Measurements from ENCODE around the gene CD8A.
"Not testable (repeated sequence)": the region's sequence is repeated elsewhere in the genome, so short reads cannot be mapped to it uniquely, and the experiment has no call there.

CD8A gene

DNA sequence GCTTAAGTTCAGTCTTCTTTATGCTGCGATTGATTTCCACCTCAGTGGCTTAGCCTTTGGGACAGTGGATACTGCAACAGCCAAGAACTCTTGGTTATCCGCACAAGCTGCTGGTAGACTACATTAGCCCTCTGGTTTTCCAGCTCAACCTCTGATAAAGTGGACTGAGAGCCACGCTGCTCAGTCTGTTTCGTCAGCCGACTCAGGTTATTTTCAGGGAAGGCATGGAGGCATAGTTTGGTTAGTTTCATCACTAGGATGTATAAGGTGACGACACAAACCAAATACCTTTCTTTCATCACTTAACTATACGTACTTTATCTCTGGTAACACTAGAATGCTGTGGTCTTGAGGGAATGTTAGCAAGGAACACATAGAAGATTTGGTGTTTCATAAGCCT lies 14.2 kb downstream of the CD8A start:
- DNase-seq, result no peak

- no peak for DNase-seq
Observed at GRCh38 chr2:86775338-86775737, 15.4 kb downstream of the CD8A start.

GRCh38 chr2:86774862-86775261 lies 15.9 kb downstream of the CD8A start:
- no peak for DNase-seq

DNA sequence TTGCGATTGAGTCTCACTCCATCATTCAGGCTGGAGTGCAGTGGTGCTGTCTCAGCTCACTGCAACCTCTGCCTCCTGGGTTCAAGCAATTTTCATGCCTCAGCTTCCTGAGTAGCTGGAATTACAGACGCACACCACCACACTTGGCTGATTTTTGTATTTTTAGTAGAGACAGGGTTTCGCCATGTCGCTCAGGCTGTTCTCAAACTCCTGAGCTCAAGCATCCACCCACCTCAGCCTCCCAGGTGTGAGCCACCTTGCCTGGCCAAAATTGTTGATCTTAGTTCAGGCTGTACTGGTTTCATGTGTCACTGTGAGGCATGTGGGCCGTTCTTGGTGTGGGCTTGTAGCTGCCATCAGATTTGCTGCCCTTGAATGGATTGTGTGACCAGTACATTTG lies 18.1 kb downstream of the CD8A start:
- DNase-seq, result no peak

DNA sequence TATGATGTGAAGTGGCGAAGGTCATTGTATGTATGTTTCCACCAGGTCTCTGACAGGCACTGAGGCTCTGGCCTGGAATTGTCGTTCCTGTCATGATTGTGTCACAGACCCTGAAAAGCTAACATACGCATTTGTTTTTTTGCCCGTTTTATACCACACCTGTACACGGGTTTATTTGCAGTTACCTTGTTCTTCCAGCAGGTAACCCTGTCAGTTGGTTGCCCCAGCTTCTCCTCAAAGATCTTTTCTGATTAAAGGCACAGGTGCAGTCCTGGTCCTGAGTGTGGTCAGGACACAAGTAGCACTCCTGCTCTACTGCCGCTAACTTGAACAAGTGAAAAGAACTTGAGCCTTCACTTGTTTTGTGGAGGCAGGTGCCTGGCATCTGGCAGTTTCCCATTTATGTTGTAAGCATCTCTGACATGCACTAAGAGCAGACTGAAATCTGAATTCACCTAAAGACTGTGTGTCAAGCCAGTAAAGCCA lies 19.9 kb downstream of the CD8A start:
- no peak for DNase-seq

- DNase-seq, result no peak
Observed at GRCh38 chr2:86769838-86770237, 20.9 kb downstream of the CD8A start.

DNA sequence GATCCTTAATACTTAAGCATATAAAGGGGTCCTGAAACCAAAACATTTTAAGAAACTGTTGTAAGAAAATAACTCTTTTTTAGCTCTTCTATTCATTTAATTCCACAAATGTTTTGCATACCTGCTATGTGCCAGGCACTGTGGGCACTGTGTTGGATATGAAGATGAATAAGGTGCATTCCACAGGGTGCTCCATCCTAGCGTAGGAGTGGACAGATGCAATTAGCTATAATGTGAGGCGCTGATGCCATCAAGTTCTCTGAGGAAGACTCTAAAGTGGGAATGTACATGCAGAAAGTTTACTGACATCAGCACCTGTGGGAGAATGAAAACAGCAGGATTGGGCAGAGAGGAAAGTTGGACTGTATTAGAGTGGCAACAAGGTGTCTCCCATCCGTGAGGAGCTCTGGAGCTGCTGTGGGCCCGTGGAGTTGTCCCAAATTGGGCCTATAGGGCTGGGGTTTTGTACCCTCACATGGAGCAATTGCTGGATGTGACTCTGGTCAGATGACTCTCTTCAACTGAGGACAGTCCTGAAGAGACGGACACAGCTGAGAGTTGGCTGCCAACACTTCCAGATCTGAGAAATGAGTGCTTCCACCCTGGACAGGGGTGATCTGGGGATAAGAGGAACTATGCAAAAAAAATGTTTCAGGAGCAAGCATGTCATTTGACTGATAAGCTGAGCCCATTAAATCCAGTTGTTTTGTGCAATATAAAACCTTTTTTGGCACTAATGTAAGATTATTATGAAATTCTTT lies 22.3 kb downstream of the CD8A start:
- no peak for DNase-seq

- no peak for DNase-seq
Observed at GRCh38 chr2:86765310-86765695, 25.4 kb downstream of the CD8A start.

DNA sequence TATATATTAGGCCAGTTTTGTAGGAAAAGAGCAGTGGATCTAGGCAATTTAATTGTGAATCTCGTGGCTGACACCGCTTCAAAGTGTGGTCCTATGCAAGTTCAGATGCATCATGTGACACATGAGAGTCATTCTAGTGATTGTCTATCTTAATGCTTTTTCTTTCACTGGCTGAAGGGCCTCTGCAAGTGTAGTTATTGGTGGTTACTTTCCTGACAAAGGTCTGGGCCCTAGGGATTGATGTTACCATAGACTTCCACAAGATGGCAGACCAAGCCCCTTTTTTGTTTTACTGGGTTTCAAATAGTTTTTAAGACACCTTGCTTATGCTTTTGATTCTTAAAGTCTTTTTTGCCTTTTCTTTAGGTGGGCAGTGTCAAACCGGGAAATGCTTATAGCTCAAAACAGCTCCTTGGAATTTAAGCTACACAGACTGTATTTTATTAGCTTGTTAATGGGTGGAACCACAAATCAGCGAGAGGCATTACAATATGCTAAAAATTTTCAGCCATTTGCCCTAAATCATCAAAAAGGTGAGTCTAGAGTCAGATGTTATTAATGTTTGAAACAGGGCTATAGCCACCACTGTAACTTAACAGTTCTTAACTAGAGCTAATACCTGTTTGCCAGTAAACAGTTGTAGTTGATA lies 25.9 kb downstream of the CD8A start:
- peak; percentile 76 for DNase-seq

- DNase-seq, result no peak
Observed at GRCh38 chr2:86760371-86760770, 30.3 kb downstream of the CD8A start.

DNA sequence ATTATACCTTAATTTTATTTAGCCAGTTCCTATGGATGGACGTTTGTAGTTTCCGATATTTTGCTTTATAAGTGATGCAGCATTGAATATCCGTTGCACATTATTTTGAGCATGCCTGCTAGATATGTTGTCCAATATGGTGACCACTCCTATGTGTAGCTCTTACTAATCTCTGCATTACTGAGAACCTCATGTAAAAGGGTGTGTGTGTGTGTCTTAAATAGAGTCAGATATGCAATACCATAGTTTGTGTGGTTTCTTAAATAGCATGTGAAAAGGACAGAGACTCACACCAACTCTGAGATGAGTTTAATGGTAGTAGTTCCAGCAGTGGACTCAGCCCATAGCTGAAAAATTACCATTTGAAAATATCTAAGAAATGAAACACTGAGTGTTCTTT lies 32.3 kb downstream of the CD8A start:
- DNase-seq, result no peak

DNA sequence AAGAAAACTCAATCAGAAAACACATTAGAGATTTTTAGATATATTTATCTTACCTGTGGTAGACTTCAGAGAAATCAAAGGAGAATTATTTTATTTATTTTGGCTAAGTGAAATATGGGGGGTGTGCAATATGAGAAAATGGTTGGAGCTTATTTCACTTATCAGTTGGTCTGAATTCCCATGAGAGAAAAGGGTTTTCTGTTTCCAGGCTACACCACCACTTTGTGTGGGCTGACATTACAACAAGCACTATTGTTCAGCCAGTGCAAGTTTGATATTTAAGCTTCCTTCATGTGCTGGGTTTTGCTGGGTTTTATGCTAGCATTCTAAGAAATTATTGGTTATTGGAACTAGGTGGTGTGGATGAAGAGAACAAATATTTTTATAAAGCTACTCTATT lies 37.1 kb downstream of the CD8A start:
- DNase-seq, result no peak

DNA sequence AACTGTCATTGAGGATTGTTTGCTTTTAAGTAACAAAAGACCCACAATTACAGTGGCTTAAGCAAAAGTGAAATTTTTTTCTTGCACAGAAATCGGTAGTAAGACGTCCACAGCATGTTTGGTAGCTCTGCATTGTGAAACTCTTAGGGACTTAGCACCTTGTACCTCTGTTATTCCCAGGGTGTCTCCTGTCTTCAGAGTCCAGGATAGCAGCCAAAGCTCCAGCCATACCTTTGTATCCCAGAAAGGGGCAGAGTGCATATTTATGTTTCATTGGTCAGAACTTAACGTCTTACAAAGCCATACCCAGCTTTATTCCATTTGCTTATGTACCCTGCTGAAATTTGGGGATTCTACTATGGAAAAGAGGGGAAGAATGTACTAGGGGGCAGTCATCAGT lies 37.8 kb downstream of the CD8A start:
- no peak for DNase-seq

- DNase-seq, result no peak
Observed at GRCh38 chr2:86751778-86752177, 38.9 kb downstream of the CD8A start.

GRCh38 chr2:86750240-86750839 lies 40.4 kb downstream of the CD8A start:
- peak; percentile 40 for DNase-seq

DNA sequence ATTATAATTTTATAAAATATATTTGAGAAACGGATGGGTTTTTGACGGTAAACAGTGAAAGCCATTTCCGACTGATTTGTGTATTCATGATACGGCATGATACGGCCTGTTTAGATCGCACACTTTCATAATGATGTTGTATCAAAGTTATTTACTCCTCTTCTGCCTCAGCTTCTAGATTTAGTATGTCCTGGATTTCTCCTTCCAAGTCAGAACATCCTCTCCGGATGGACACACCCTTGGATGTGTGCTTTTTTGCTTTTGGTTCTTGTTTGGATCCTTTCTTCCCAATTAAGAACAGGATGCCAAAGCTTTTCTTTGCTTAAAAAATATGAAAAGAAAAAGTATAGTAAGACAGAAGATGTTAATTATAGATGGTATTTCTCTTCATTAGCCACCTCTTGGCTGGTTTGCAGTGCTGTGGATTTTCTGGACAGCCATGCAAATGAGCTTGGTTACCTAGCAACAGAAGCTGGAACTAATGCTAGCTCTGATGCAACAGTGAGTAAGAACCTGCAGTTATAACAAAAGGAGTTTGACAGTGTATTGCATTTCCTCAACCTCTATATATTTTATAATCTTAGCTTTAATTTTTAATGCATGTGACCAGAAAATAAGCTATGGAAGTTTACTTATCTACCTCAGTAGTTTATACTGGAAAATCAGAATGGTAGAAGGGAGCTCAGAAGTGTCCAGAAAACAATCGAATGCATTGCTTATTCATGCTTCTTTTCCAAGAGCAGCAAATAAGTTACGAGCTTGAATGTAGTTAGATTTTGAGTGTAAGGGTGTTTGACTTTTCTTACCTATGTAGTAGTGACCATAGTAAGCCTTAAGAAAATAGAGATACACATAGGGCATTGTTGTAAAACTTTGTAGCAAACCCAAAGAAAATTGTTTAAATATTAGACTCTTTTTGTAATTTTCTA lies 42.7 kb downstream of the CD8A start:
- DNase-seq, result peak; percentile 41

DNA sequence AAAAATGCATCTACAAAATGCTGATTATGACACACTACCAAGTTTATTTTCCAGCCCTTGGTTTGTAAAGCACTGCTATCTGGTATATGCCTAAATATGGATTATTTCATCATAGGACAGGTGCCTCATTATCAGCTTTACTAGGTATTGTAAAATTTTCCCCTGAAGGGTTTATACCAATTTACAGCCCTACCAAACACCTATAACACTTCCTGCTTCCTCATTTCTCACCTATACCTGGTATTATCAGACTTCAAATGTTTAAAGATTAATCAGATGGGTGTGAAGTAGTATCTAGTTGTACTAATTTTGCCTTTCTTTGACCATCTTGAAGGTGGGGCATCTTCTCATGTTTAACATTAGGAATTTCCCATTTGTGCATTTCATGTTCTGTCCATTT lies 43.8 kb downstream of the CD8A start:
- DNase-seq, result no peak

GRCh38 chr2:86744152-86744551 lies 46.6 kb downstream of the CD8A start:
- DNase-seq, result no peak

GRCh38 chr2:86741889-86742498 lies 48.7 kb downstream of the CD8A start:
- DNase-seq, result peak; percentile 42

GRCh38 chr2:86739889-86740288 lies 50.8 kb downstream of the CD8A start:
- DNase-seq, result not testable (repeated sequence)

- not testable (repeated sequence) for DNase-seq
Observed at GRCh38 chr2:86739485-86739884, 51.2 kb downstream of the CD8A start.

DNA sequence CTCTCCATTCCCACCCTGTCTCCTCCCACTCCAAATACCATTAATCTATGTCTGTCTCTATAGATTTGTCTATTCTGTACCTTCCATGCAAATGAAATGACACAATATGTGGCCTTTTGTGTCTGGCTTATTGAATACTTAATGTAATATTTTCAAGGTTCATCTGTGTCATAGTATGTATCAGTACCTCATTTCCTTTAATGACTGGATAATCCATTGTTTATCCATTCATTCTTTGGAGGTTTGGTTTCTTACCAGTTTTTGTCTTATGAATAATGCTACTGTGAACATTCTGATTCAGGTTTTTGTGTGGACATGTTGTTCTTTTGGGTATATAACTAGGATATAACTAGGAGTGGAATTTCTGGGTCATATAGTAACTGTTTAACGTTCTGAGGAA lies 55.8 kb downstream of the CD8A start:
- DNase-seq, result not testable (repeated sequence)
